Neuronal stem cell (in vitro differentiated cells): ENCODE results near the gene TECTA.

Experiments
- DNase-seq: peaks from one replicate; pipeline ENCODE4 v3.0.0-alpha.2; 2013; ENCODE audit warnings: low spot score
- H2AFZ ChIP-seq: one replicate; pipeline ENCODE4 v1.6.1; 2013; ENCODE audit warnings: mild to moderate bottlenecking, low read length, inconsistent platforms
- H2AK5ac ChIP-seq: 2 replicates; pipeline ENCODE4 v1.6.1; 2013; ENCODE audit warnings: low read depth, mild to moderate bottlenecking, inconsistent platforms, low read length, moderate library complexity, mixed read lengths
- H2BK120ac ChIP-seq: 2 replicates; pipeline ENCODE4 v1.6.1; 2013; ENCODE audit warnings: low read depth, mild to moderate bottlenecking, inconsistent platforms, low read length, moderate library complexity, mixed read lengths
- H2BK12ac ChIP-seq: one replicate; pipeline ENCODE4 v1.6.1; 2013; ENCODE audit warnings: low read length, inconsistent platforms
- H2BK15ac ChIP-seq: 2 replicates; pipeline ENCODE4 v1.6.1; 2013; ENCODE audit warnings: mild to moderate bottlenecking, low read length, inconsistent platforms, mixed read lengths
- H2BK5ac ChIP-seq: one replicate; pipeline ENCODE4 v1.6.1; 2013; ENCODE audit warnings: inconsistent platforms, mild to moderate bottlenecking, low read length, moderate library complexity
- H3K14ac ChIP-seq: one replicate; pipeline ENCODE4 v1.6.1; 2013; ENCODE audit warnings: low read length, inconsistent platforms
- H3K18ac ChIP-seq: 2 replicates; pipeline ENCODE4 v1.6.1; 2013; ENCODE audit warnings: low read length, inconsistent platforms
- H3K23ac ChIP-seq: 2 replicates; pipeline ENCODE4 v1.6.1; 2013; ENCODE audit warnings: low read depth, mild to moderate bottlenecking, mixed read lengths, low read length, inconsistent platforms; ENCODE audit not compliant: poor library complexity
- H3K27ac ChIP-seq: replicated peaks from 3 replicates; pipeline ENCODE4 v1.5.1; 2013; ENCODE audit warnings: low read length, inconsistent platforms
- H3K27me3 ChIP-seq, 3 experiments: 2 replicates each; pipeline ENCODE4 v1.6.1; 2013; ENCODE audit warnings: low read length in 3 of 3, mild to moderate bottlenecking in 2 of 3, inconsistent platforms in 1 of 3, low read depth in 1 of 3, mixed read lengths in 1 of 3, moderate library complexity in 1 of 3; ENCODE audit not compliant: control insufficient read depth in 3 of 3, insufficient read depth in 3 of 3
- H3K36me3 ChIP-seq, 2 donors: replicated peaks in 1 of 2; 2 replicates each; pipeline ENCODE4 v1.6.1; 2013; ENCODE audit warnings: low read length in 2 of 2; ENCODE audit not compliant: control insufficient read depth in 2 of 2, insufficient read depth in 2 of 2
- H3K4ac ChIP-seq: 2 replicates; pipeline ENCODE4 v1.6.1; 2013; ENCODE audit warnings: inconsistent platforms, mild to moderate bottlenecking, low read length, moderate library complexity
- H3K4me1 ChIP-seq, 2 donors: 1 replicate in 1 of 2; 2 replicates in 1 of 2; pipeline ENCODE4 v1.6.1; 2013; ENCODE audit warnings: low read length in 2 of 2, low read depth in 1 of 2; ENCODE audit not compliant: control insufficient read depth in 2 of 2, insufficient read depth in 1 of 2
- H3K4me2 ChIP-seq: one replicate; pipeline ENCODE4 v1.6.1; 2013; ENCODE audit warnings: mild to moderate bottlenecking, low read length, inconsistent platforms; ENCODE audit not compliant: insufficient read depth, poor library complexity, severe bottlenecking
- H3K4me3 ChIP-seq, 2 donors: 2 replicates each; pipeline ENCODE4 v1.5.1; 2013; ENCODE audit warnings: low read length in 2 of 2, mild to moderate bottlenecking in 2 of 2, inconsistent platforms in 1 of 2, moderate library complexity in 1 of 2
- H3K79me1 ChIP-seq: one replicate; pipeline ENCODE4 v1.6.1; 2013; ENCODE audit warnings: low read depth, mild to moderate bottlenecking, inconsistent platforms, low read length, moderate library complexity
- H3K9ac ChIP-seq: one replicate; pipeline ENCODE4 v1.6.1; 2013; ENCODE audit warnings: mild to moderate bottlenecking, low read depth, low read length, inconsistent platforms; ENCODE audit not compliant: poor library complexity
- H3K9me3 ChIP-seq, 2 donors: replicated peaks in 1 of 2; 2 replicates each; pipeline versions ENCODE3 to v1.6.1; 2013; ENCODE audit warnings: low read length in 2 of 2, mild to moderate bottlenecking in 2 of 2, inconsistent platforms in 1 of 2, low read depth in 1 of 2, mixed read lengths in 1 of 2, moderate library complexity in 1 of 2; ENCODE audit not compliant: control insufficient read depth in 2 of 2, insufficient read depth in 1 of 2
- H4K8ac ChIP-seq: one replicate; pipeline ENCODE4 v1.6.1; 2013; ENCODE audit warnings: low read depth, mild to moderate bottlenecking, inconsistent platforms, low read length, moderate library complexity
- H4K91ac ChIP-seq: one replicate; pipeline ENCODE4 v1.6.1; 2013; ENCODE audit warnings: low read length, low read depth, mild to moderate bottlenecking, inconsistent platforms; ENCODE audit not compliant: poor library complexity
- WGBS, 2 donors: extraction: QIAGEN DNeasy Blood & Tissue Kit; methylation state at CpG; one replicate each; pipeline ENCODE4 v1.1.7; 2013; ENCODE audit warnings: missing lambda C conversion rate in 2 of 2, mixed read lengths in 1 of 2; ENCODE audit not compliant: insufficient read length in 2 of 2, insufficient replicate concordance in 1 of 2; ENCODE audit errors: extremely low coverage in 2 of 2; 5-methylcytosine and 5-hydroxymethylcytosine counted together

TECTA gene

DNA sequence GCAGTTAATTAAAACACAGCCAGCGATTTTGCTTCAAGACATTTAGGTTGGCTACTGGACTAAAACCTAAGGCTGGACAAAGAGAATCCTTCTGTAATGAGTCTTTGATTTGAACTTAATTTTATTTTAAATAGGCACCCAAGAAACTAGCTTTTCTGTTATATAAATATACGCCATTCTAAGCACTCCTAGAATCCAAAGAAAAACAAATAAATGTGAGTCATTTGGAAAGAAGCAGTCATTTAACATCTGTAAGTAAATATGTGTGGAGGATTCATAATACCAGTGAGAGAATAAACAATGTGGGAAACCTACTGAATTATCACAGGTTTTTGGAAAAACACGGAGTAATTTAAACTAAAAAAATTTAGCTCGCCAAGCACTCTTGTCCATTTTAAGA, 1.2 kb upstream of the TECTA start:
- Histone ChIP-seq H3K14ac (no peak overlapping the region), H3K27me3 (no peaks in the 10 kb centered on the region), H3K36me3 (no peaks in the 10 kb centered on the region), H3K4me2 (no peak overlapping the region), H2BK120ac (no peak overlapping the region), H3K9ac (no peak overlapping the region), H4K91ac (no peak overlapping the region), H3K4ac (no peak overlapping the region), H3K9me3 (no peaks in the 10 kb centered on the region), H3K79me1 (no peaks in the 10 kb centered on the region), H2AFZ (no peak overlapping the region), H3K18ac (no peak overlapping the region), H2BK5ac (no peak overlapping the region), H2BK12ac (no peak overlapping the region), H2BK15ac (no peak overlapping the region), H3K23ac (no peak overlapping the region), H3K4me1 (peaks cover 0 to under 1% of the 10 kb centered on the region in 2 donors), H4K8ac (no peak overlapping the region), H3K4me3 (no peak overlapping the region), H3K27ac (no peak overlapping the region), H2AK5ac (no peak overlapping the region)
- no peak for DNase-seq
- no CpG with 5 or more reads among the region's 4 CpGs for WGBS, 2 donors

DNA sequence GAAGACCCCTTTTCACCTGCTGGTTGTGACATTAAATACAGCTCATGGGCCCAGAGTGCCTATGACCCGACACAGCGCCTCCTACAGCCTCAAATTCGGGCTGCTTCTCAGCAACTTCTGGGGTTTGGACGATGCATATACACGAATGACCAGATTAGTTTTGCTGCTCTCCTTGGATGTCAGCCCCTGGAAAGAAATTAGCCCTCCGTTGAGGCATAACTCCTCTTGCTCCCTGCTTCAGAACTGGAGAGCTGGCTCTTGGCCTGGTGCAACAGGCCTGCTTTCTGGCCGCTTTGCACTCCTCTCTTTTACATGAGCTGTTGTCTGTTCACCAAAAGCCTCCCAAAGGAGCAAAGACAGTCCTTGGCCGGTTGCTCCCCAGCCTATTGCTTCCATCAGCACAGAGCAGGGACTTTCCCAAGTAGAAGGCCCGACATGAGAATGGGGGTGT, 3.3 kb downstream of the TECTA start:
- H3K23ac ChIP-seq: no peak overlapping the region
- no peak overlapping the region for H2BK5ac ChIP-seq
- no peak overlapping the region for H3K9ac ChIP-seq
- H3K36me3 ChIP-seq: no peaks in the 10 kb centered on the region
- no peaks in the 10 kb centered on the region for H3K79me1 ChIP-seq
- DNase-seq: no peak
- peaks cover 0 to 1% of the 10 kb centered on the region in 2 donors for H3K4me1 ChIP-seq
- WGBS, 2 donors: no CpG with 5 or more reads among the region's 9 CpGs
- no peak overlapping the region for H3K27ac ChIP-seq
- H3K4ac ChIP-seq: no peak overlapping the region
- no peak overlapping the region for H2BK15ac ChIP-seq
- no peak overlapping the region for H3K18ac ChIP-seq
- no peak overlapping the region for H3K14ac ChIP-seq
- H4K8ac ChIP-seq: no peak overlapping the region
- no peak overlapping the region for H3K4me2 ChIP-seq
- no peak overlapping the region for H2AFZ ChIP-seq
- no peaks in the 10 kb centered on the region for H3K27me3 ChIP-seq
- H2BK120ac ChIP-seq: no peak overlapping the region
- H4K91ac ChIP-seq: no peak overlapping the region
- no peak overlapping the region for H2AK5ac ChIP-seq
- no peak overlapping the region for H2BK12ac ChIP-seq
- H3K4me3 ChIP-seq: no peak overlapping the region
- no peaks in the 10 kb centered on the region for H3K9me3 ChIP-seq

- no peaks in the 10 kb centered on the region for H3K79me1 ChIP-seq
- H3K36me3 ChIP-seq: no peaks in the 10 kb centered on the region
- no peak overlapping the region for H3K4me2 ChIP-seq
- H3K9me3 ChIP-seq: no peaks in the 10 kb centered on the region
- peaks cover 0 to 1% of the 10 kb centered on the region in 2 donors for H3K4me1 ChIP-seq
- H3K18ac ChIP-seq: no peak overlapping the region
- no peak for DNase-seq
- no peak overlapping the region for H3K27ac ChIP-seq
- no peak overlapping the region for H3K4me3 ChIP-seq
- no peak overlapping the region for H2BK5ac ChIP-seq
- H3K14ac ChIP-seq: no peak overlapping the region
- H4K91ac ChIP-seq: no peak overlapping the region
- H2AFZ ChIP-seq: no peak overlapping the region
- no peak overlapping the region for H4K8ac ChIP-seq
- no peak overlapping the region for H3K9ac ChIP-seq
- H2AK5ac ChIP-seq: no peak overlapping the region
- no peak overlapping the region for H3K4ac ChIP-seq
- no peak overlapping the region for H3K23ac ChIP-seq
- WGBS, 2 donors: no CpG with 5 or more reads among the region's 4 CpGs
- H2BK120ac ChIP-seq: no peak overlapping the region
- H3K27me3 ChIP-seq: no peaks in the 10 kb centered on the region
- H2BK12ac ChIP-seq: no peak overlapping the region
- no peak overlapping the region for H2BK15ac ChIP-seq
These were observed 4.0 kb downstream of the TECTA start for GRCh38 chr11:121105063-121105480.

- no peaks in the 10 kb centered on the region for H3K27me3 ChIP-seq
- H3K79me1 ChIP-seq: no peaks in the 10 kb centered on the region
- H3K14ac ChIP-seq: no peak overlapping the region
- no peak overlapping the region for H3K4ac ChIP-seq
- H4K91ac ChIP-seq: no peak overlapping the region
- H4K8ac ChIP-seq: no peak overlapping the region
- H2AFZ ChIP-seq: no peak overlapping the region
- H3K4me1 ChIP-seq: peaks cover 0 to 1% of the 10 kb centered on the region in 2 donors
- no peaks in the 10 kb centered on the region for H3K9me3 ChIP-seq
- no peak overlapping the region for H3K18ac ChIP-seq
- no peak overlapping the region for H2AK5ac ChIP-seq
- H3K27ac ChIP-seq: no peak overlapping the region
- WGBS, 2 donors: no CpG with 5 or more reads among the region's 6 CpGs
- no peak overlapping the region for H3K23ac ChIP-seq
- H3K4me2 ChIP-seq: no peak overlapping the region
- no peak overlapping the region for H3K4me3 ChIP-seq
- H2BK12ac ChIP-seq: no peak overlapping the region
- no peak overlapping the region for H3K9ac ChIP-seq
- H2BK5ac ChIP-seq: no peak overlapping the region
- no peak overlapping the region for H2BK120ac ChIP-seq
- H3K36me3 ChIP-seq: no peaks in the 10 kb centered on the region
- H2BK15ac ChIP-seq: no peak overlapping the region
- no peak for DNase-seq
These were observed 4.6 kb downstream of the TECTA start for GRCh38 chr11:121105481-121106195.
